ENCODE measurements around the gene PRND. TPM values are rescaled to one million over a fixed set of nuclear protein-coding genes. Genes with fewer than 3 reads are reported as not detected.

The PRND gene
- total RNA-seq, 1 donor from 2014 or later = 371 TPM

DNA sequence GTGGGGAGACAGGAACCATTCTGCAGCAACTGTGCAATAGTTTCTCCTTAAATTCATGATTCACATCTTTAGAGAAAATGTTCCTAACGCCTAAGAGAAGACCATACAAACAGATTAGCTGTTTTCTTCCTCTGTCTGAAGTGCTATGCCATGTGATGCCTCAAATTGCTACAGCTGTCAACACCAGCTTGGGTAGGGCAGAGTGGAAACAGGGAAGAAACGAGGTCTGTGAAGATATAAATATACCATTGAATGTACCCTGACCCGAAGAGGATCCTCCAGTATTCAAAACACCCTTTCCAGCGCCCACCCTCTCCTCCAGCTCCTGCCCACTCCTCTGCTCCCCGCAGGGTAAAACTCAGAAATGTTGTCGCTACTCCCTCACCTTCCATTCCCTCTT is 40.3 kb upstream of the PRND start:
- TF ChIP-seq, protein P1, sequence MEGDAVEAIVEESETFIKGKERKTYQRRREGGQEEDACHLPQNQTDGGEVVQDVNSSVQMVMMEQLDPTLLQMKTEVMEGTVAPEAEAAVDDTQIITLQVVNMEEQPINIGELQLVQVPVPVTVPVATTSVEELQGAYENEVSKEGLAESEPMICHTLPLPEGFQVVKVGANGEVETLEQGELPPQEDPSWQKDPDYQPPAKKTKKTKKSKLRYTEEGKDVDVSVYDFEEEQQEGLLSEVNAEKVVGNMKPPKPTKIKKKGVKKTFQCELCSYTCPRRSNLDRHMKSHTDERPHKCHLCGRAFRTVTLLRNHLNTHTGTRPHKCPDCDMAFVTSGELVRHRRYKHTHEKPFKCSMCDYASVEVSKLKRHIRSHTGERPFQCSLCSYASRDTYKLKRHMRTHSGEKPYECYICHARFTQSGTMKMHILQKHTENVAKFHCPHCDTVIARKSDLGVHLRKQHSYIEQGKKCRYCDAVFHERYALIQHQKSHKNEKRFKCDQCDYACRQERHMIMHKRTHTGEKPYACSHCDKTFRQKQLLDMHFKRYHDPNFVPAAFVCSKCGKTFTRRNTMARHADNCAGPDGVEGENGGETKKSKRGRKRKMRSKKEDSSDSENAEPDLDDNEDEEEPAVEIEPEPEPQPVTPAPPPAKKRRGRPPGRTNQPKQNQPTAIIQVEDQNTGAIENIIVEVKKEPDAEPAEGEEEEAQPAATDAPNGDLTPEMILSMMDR (IDR thresholded peaks at IDR 0.05; ENCODE audit: unreplicated experiment) = no peak
- Mint-ChIP-seq H3K27ac (ENCODE audit: unreplicated experiment) (no peak overlapping the region), H3K4me3 (ENCODE audit: unreplicated experiment) (no peak overlapping the region), H3K27me3 (ENCODE audit: unreplicated experiment) (no peaks in the 10 kb centered on the region), H3K9me3 (ENCODE audit: unreplicated experiment) (no peaks in the 10 kb centered on the region), H3K4me1 (ENCODE audit: unreplicated experiment) (peaks cover 8% of the 10 kb centered on the region), H3K36me3 (ENCODE audit: low read depth, unreplicated experiment) (peaks cover 3% of the 10 kb centered on the region)
- DNase-seq (ENCODE audit: low spot score) = no peak

DNA sequence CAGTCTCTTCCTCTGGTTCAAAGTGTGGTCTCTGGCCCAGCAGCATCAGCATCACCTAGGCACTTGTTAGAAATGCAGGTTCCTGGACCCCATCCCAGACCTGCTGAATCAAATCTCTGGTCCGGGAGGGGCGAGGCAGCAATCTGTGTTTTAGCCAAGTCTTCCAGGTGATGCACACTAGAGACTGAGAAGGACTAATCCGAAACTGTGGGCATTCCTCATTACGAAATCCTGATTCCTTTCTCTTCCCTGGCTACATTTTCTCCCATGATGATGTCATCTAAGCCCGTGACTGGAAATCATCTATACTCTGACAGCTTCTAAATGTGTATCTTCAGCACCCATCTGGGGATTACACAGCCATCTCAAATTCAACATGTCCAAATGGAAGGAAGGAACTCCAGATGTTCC is 39.7 kb upstream of the PRND start:
- Mint-ChIP-seq H3K36me3 (ENCODE audit: low read depth, unreplicated experiment) (peaks cover 3% of the 10 kb centered on the region), H3K4me3 (ENCODE audit: unreplicated experiment) (no peak overlapping the region), H3K9me3 (ENCODE audit: unreplicated experiment) (no peaks in the 10 kb centered on the region), H3K4me1 (ENCODE audit: unreplicated experiment) (peaks cover 8% of the 10 kb centered on the region), H3K27ac (ENCODE audit: unreplicated experiment) (no peak overlapping the region), H3K27me3 (ENCODE audit: unreplicated experiment) (no peaks in the 10 kb centered on the region)
- DNase-seq (ENCODE audit: low spot score) = no peak
- TF ChIP-seq, protein P1 (IDR thresholded peaks at IDR 0.05; ENCODE audit: unreplicated experiment) = no peak

DNA sequence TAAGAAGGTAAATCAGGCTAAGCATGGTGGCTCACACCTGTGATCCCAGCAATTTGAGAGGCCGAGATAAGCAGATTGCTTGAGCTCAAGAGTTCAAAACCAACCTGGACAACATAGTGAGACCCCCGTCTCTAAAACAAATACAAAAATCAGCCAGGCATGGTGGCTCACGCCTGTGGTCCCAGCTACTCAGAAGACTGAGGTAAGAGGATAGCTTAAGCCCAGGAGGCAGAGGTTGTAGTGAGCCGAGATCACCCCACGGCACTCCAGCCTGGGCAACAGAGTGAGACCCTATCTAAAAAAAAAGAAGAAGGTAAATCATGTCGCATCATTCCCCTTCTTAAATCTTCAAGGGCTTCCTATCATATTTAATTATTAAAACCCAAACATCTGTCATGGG is 39.0 kb upstream of the PRND start:
- no peak overlapping the region for H3K27ac Mint-ChIP-seq (ENCODE audit: unreplicated experiment)
- H3K36me3 Mint-ChIP-seq (ENCODE audit: low read depth, unreplicated experiment) = peaks cover 3% of the 10 kb centered on the region
- peaks cover 5% of the 10 kb centered on the region for H3K27me3 Mint-ChIP-seq (ENCODE audit: unreplicated experiment)
- peaks cover 11% of the 10 kb centered on the region for H3K4me1 Mint-ChIP-seq (ENCODE audit: unreplicated experiment)
- TF ChIP-seq, protein P1 (IDR thresholded peaks at IDR 0.05; ENCODE audit: unreplicated experiment) = no peak
- DNase-seq (ENCODE audit: low spot score) = no peak
- no peaks in the 10 kb centered on the region for H3K9me3 Mint-ChIP-seq (ENCODE audit: unreplicated experiment)
- H3K4me3 Mint-ChIP-seq (ENCODE audit: unreplicated experiment) = no peak overlapping the region

DNA sequence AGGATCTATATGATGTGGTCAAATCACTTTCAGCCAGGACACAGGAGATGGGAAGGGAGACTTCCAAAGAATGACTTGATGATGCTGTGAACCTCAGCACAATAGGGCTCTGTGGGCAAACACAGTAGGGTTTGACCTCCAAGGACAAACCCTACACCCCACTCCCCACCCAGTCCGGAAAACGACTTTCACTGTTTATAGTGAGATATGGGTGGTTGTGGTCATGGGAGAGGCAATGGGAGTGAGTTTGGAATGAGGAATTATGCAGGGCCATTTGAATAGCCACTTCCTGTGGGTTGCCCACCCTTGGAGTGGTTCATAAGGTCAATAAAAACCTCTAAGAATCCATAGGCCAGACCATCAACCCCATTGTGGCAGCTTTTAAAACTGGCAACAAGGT is 38.4 kb upstream of the PRND start:
- TF ChIP-seq, protein P1 (IDR thresholded peaks at IDR 0.05; ENCODE audit: unreplicated experiment) = no peak
- H3K9me3 Mint-ChIP-seq (ENCODE audit: unreplicated experiment) = no peaks in the 10 kb centered on the region
- H3K4me1 Mint-ChIP-seq (ENCODE audit: unreplicated experiment) = peaks cover 16% of the 10 kb centered on the region

DNA sequence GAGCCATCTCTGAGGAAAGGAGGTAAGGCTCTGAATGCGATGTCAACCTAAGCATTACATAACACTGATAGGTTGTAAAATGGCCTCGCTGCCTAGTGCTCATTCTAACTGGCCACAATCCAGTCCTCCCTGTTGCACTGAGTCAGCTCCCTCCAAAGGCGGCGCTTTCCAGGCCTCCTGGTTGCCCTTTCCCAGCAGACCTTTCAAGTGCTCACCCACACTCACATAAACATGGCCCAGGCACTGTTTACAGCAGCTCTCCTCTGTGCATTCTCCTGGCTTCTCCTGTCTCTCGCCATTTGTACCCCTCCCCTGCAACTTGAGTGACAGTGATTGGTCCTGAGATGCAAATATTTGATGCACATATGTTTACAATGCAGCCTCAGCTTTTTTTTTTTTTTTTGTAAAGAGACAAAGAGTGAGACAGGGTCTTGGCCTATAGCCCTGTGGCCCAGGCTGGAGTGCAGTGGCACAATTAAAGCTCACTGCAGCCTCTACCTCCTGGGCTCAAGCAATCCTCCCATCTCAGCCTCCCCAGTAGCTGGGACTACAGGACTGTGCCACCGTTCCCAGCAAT is 36.8 kb upstream of the PRND start:
- no peak for DNase-seq (ENCODE audit: low spot score)
- peaks cover 3% of the 10 kb centered on the region for H3K36me3 Mint-ChIP-seq (ENCODE audit: low read depth, unreplicated experiment)
- H3K27me3 Mint-ChIP-seq (ENCODE audit: unreplicated experiment) = peaks cover 5% of the 10 kb centered on the region
- no peaks in the 10 kb centered on the region for H3K9me3 Mint-ChIP-seq (ENCODE audit: unreplicated experiment)
- H3K4me3 Mint-ChIP-seq (ENCODE audit: unreplicated experiment) = no peak overlapping the region
- peaks cover 27% of the 10 kb centered on the region for H3K4me1 Mint-ChIP-seq (ENCODE audit: unreplicated experiment)
- H3K27ac Mint-ChIP-seq (ENCODE audit: unreplicated experiment) = no peak overlapping the region
- TF ChIP-seq, protein P1 (IDR thresholded peaks at IDR 0.05; ENCODE audit: unreplicated experiment) = no peak

More for the DNA sequence above, 38.4 kb upstream of the PRND start:
- H3K27ac Mint-ChIP-seq (ENCODE audit: unreplicated experiment) = no peak overlapping the region
- no peak for DNase-seq (ENCODE audit: low spot score)
- H3K36me3 Mint-ChIP-seq (ENCODE audit: low read depth, unreplicated experiment) = peaks cover 3% of the 10 kb centered on the region
- H3K27me3 Mint-ChIP-seq (ENCODE audit: unreplicated experiment) = peaks cover 5% of the 10 kb centered on the region
- H3K4me3 Mint-ChIP-seq (ENCODE audit: unreplicated experiment) = no peak overlapping the region
